Body of pancreas (tissue), 4 donors: ENCODE results near the gene MRPS14. TPM values are rescaled to one million over a fixed set of nuclear protein-coding genes. Genes with fewer than 3 reads are reported as not detected.
A peak's percentile ranks its signal among the peaks of the same experiment; 100 is the strongest.

Source experiments
- ATAC-seq: fragments of 150-250 bp; one replicate; pipeline ENCODE4 v1.9.1; 2016
- DNase-seq, 4 donors: peaks; one replicate each; pipeline ENCODE4 v3.0.0-alpha.2; 2019
- H3K27ac ChIP-seq, 4 donors: fragments of 200-600 bp; sonication (generic); 1 replicate in 3 of 4; 2 replicates in 1 of 4; pipeline versions ENCODE4 v1.5.1 to v1.6.1; 2016 to 2019; ENCODE audit warnings: mild to moderate bottlenecking in 1 of 4, mixed read lengths in 1 of 4, moderate library complexity in 1 of 4
- H3K27me3 ChIP-seq, 2 donors: fragments of 200-600 bp; sonication (generic); one replicate each; pipeline ENCODE4 v1.6.0; 2016; ENCODE audit warnings: mild to moderate bottlenecking in 1 of 2
- H3K36me3 ChIP-seq, 2 donors: fragments of 200-600 bp; sonication (generic); replicated peaks in 1 of 2; 2 replicates each; pipeline ENCODE4 v1.5.1; 2016; ENCODE audit warnings: low read depth in 2 of 2; ENCODE audit not compliant: insufficient read depth in 1 of 2
- H3K4me1 ChIP-seq: fragments of 200-600 bp; sonication (generic); one replicate; pipeline ENCODE4 v1.6.0; 2016
- H3K4me3 ChIP-seq, 2 donors: fragments of 200-600 bp; sonication (generic); 1 replicate in 1 of 2; 2 replicates in 1 of 2; pipeline ENCODE4 v1.5.1; 2016 to 2019
- H3K9me3 ChIP-seq, 3 donors: fragments of 200-600 bp; sonication (generic); 1 replicate in 2 of 3; 2 replicates in 1 of 3; pipeline ENCODE4 v1.5.1; 2016
- CTCF ChIP-seq, 7 experiments: fragments of 450-650 bp in 4 of 7; fragments of 200-600 bp in 3 of 7; sonication (generic) in 3 of 7; IDR thresholded peaks; one replicate each; pipeline ENCODE4 v1.5.1; 2016 to 2019; ENCODE audit warnings: antibody characterized with exemption in 7 of 7
- POLR2A ChIP-seq, 3 donors: fragments of 450-650 bp; IDR thresholded peaks; one replicate each; pipeline ENCODE4 v1.6.1; 2016; ENCODE audit warnings: antibody characterized with exemption in 3 of 3, mild to moderate bottlenecking in 2 of 3
- WGBS, 2 donors: methylation state at CpG; one replicate each; pipeline ENCODE4 v1.1.5; 2017; 5-methylcytosine and 5-hydroxymethylcytosine counted together
- intact Hi-C: fragments of 100-400 bp; cut with DNase I; formaldehyde crosslinking; loops from one replicate; pipeline ENCODE4 v1.15.1; 2023
- total RNA-seq, 2 donors: library from RNA; depleted of rRNA; stranded (reverse); fragments of >200 nt; gene quantifications; one replicate each; pipeline ENCODE4 v1.1.0, GENCODE V29; 2016

MRPS14 gene
- total RNA-seq, 2 donors from 2014 or later: 10.9 to 15.6 TPM

GRCh38 chr1:174982971-174983689 is 40.1 kb downstream of the MRPS14 start:
- H3K27me3 ChIP-seq: no peaks in the 10 kb centered on the region
- H3K4me1 ChIP-seq: no peaks in the 10 kb centered on the region
- TF ChIP-seq POLR2A (IDR thresholded peaks at IDR 0.05): no peak
- TF ChIP-seq CTCF (IDR thresholded peaks at IDR 0.05): peak; percentile 25 to 58 (median 55)
- H3K4me3 ChIP-seq: no peak overlapping the region
- H3K9me3 ChIP-seq: no peaks in the 10 kb centered on the region
- peak in 2 of 4 donors; percentile 29 to 45 for DNase-seq
- intact Hi-C loops: loop anchor here (10.0 kb wide), 1 partner anchor 208 kb away; no protein-coding TSS in a partner anchor
- H3K36me3 ChIP-seq: peaks cover 0 to 13% of the 10 kb centered on the region in 2 donors
- peak; percentile 27 for ATAC-seq
- H3K27ac ChIP-seq: no peak overlapping the region

DNA sequence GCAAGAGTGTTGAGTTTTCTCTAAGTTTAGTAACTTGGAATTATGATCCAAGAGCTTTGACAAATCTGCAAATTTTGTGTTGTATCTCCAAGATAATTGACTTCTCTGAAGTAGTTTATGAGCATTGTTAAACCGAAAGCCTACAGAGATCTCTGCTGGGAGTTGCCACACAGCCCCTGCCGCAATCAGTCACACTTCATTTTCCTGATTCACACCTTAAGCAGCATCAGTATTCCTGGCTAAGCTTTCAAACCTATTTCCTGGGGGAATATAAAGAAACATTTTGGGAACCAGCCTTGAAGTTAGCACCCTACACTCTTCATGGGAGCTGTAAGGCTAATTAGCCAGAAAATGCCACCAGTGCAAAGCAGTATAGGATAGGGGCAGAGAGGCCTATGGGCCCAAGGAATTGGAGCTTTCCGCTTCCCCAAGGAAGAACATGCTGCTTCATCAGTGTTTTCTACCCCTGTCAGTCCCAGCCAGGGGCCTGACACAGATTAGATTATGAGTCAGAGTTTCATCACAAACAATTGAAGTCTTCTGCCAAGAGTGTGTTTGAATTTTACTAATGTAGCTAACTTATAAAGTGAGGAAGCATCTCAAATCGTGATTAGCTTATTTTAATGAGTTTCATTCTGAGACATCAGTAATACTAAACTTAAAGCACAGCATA is 46.7 kb downstream of the MRPS14 start:
- no peaks in the 10 kb centered on the region for H3K9me3 ChIP-seq
- intact Hi-C loops: no loop called here
- H3K36me3 ChIP-seq: peaks cover 0 to 8% of the 10 kb centered on the region in 2 donors
- TF ChIP-seq CTCF (IDR thresholded peaks at IDR 0.05): no peak
- TF ChIP-seq POLR2A (IDR thresholded peaks at IDR 0.05): no peak
- WGBS, 2 donors: 81 to 86% methylated on average over 4 of the region's 4 CpGs
- no peak overlapping the region for H3K27ac ChIP-seq
- no peaks in the 10 kb centered on the region for H3K27me3 ChIP-seq
- no peak overlapping the region for H3K4me3 ChIP-seq
- no peak for DNase-seq
- ATAC-seq: peak; percentile 24
- H3K4me1 ChIP-seq: peaks cover 11% of the 10 kb centered on the region

GRCh38 chr1:174975764-174976163 is 47.5 kb downstream of the MRPS14 start:
- TF ChIP-seq POLR2A (IDR thresholded peaks at IDR 0.05) (no peak), CTCF (IDR thresholded peaks at IDR 0.05) (no peak)
- no peaks in the 10 kb centered on the region for H3K9me3 ChIP-seq
- H3K4me1 ChIP-seq: peaks cover 11% of the 10 kb centered on the region
- H3K36me3 ChIP-seq: peaks cover 0 to 8% of the 10 kb centered on the region in 2 donors
- ATAC-seq (no peak), DNase-seq (no peak)
- H3K27me3 ChIP-seq: no peaks in the 10 kb centered on the region
- intact Hi-C loops: no loop called here
- H3K4me3 ChIP-seq: no peak overlapping the region
- no peak overlapping the region for H3K27ac ChIP-seq
- WGBS, 2 donors: 68 to 71% methylated on average over 1 of the region's 1 CpG

DNA sequence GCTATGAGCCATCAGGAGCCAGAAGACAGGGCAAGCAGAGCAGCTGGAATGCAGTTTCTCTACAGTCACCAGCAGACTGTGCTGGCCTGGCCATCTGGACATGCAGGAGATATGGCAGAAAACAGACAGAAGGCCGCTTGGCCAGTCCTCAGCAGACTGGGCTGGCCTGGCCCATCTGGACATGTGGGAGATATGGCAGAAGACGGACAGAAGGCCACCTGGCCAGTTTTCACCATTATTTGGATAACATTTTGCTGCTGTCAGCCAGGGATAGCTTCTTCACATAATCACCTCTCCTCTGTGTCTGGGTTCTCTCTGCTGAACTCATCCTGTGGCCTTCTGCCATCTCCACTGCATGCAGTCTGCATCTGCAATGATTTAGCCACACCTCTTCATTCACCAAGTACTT is 48.5 kb downstream of the MRPS14 start:
- no peak for ATAC-seq
- no peak overlapping the region for H3K4me3 ChIP-seq
- TF ChIP-seq POLR2A (IDR thresholded peaks at IDR 0.05) (no peak), CTCF (IDR thresholded peaks at IDR 0.05) (no peak)
- H3K27me3 ChIP-seq: no peaks in the 10 kb centered on the region
- peak overlapping the region in 1 of 4 donors; percentile 2 for H3K27ac ChIP-seq
- intact Hi-C loops: no loop called here
- H3K4me1 ChIP-seq: peaks cover 11% of the 10 kb centered on the region
- peaks cover 0 to 8% of the 10 kb centered on the region in 2 donors for H3K36me3 ChIP-seq
- WGBS, 2 donors: 42 to 48% methylated on average over 2 of the region's 2 CpGs
- H3K9me3 ChIP-seq: no peaks in the 10 kb centered on the region
- DNase-seq: peak; percentile 26 to 49 (median 37)
